GM19099 (cell line): ENCODE results near the gene CLMN.

ENCODE experiments used
- POLR2A ChIP-seq: IDR thresholded peaks from 3 replicates; pipeline ENCODE4 v1.6.1; 2011; ENCODE audit warnings: low read depth; ENCODE audit not compliant: insufficient read length; ENCODE audit errors: extremely low read depth

The CLMN gene

DNA sequence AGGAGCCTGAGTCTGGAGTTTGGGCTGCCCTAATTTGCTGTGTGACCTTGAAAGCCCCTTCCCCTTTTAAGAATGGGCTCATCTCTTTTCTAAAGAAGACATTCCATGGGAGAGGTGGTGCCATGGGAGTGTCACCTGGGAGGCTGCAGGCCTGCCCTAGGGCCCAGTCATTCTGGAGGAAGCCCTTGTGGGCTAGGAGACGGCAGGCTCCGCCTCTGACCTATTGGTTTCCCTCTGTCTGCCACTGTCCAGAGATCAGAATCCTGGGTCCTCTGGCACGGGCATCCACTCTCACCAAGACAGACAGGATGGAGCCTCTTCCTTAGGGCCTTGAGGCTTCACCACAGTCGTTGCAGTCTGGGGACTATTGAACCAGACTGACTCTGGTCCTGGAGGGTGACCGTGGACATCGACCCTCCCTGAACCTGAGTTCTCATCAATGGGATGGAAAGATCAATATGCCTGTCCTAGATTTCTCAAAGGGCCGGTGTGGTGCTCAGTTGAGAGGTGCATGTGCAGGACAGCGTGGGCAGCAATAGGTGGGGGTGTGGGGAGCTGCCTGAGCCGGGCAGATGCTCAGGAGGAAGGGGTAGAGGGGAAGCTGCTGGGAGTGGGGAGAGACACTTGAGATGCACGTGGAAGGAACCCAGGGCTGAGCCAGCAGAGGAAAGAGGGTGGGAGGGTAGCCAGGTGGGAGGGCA, 12.2 kb upstream of the CLMN start:
- TF ChIP-seq POLR2A = no peak

DNA sequence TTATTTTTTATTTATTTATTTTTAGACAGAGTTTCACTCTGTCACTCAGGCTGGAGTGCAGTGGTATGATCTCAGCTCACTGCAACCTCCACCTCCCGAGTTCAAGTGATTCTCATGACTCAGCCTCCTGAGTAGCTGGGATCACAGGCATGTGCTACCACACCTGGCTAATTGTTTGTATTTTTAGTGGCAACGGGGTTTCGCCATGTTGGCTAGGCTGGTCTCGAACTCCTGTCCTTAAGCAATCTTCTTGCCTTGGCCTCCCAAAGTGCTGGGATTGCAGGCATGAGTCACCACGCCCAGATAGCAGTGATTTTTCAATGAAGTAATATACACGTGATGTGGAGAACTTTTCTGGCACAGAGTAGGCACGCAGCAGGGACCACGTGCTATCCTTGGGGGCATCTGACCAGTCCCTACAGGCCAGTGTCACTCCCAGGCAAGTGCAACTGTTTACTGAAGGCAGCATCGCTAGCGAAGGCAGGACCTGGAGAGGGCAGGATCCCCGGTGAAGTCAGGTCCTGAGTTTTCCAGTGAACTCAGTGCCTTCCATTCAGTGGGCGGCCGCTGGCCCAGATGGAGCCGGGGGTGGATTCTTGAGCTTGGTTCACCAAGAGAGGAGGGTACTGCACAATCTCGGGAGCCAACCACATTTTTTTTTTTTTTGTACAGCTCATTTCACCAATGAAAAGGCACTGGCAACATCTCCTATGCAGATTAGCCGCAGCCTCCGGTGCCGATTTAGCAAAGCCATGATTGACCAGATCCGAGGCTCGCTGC, 11.1 kb upstream of the CLMN start:
- no peak for TF ChIP-seq POLR2A

DNA sequence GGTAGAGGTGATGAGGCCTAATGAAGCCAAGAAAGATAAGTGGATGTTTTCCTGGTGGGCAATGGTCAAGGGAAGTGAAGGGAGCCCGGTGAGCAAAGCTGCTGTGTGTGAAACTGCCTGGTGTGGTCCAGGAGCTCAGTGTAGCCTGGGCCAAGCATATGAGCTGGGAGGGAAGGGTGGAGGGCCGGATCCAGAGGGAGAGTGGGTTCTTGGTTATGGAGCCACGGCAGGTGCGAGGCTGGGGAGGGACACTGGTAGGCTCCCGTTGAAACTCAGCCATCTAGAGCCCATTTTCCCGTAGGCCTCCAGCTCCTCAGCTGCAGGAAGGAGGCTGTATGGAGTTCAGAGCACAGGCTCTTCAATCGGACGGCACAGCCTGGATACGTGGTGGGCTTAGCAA, 10.2 kb upstream of the CLMN start:
- TF ChIP-seq POLR2A = no peak

DNA sequence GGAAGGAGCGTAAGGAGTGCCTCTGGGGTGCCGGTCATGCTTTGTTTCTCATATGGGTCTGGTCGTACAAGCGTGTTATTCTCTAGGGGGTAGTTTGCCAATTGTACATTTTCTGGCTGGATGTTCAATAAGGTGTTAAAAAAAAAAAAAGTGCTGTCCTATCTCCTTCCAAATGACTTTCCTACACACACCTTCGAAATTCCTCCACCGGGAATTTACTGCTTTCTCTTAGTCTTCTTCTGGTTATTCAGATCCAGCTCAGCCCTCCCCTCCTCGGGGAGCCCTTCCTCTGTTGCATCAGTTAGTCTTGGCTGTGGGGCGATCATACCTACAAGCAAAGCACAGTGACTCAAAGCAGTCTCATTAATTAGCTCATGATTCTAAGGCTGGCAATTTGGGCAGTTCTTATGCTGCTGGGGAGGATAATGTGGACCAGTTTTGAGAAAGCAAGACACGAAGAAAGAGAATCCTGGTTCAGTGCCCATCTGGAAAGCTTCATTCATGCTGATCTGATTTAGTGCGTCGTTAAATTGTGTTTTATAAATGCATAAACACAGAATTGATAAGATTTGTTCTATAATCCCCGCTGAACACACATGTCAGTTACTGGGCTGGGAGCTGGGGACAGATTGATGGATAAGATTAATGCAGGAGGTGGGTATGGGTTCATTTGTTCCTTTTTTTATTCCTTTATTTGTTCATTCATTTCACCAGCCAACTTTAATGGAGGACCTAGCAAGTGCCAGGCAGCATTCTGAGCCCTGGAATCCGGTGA, 9.2 kb upstream of the CLMN start:
- no peak for TF ChIP-seq POLR2A

DNA sequence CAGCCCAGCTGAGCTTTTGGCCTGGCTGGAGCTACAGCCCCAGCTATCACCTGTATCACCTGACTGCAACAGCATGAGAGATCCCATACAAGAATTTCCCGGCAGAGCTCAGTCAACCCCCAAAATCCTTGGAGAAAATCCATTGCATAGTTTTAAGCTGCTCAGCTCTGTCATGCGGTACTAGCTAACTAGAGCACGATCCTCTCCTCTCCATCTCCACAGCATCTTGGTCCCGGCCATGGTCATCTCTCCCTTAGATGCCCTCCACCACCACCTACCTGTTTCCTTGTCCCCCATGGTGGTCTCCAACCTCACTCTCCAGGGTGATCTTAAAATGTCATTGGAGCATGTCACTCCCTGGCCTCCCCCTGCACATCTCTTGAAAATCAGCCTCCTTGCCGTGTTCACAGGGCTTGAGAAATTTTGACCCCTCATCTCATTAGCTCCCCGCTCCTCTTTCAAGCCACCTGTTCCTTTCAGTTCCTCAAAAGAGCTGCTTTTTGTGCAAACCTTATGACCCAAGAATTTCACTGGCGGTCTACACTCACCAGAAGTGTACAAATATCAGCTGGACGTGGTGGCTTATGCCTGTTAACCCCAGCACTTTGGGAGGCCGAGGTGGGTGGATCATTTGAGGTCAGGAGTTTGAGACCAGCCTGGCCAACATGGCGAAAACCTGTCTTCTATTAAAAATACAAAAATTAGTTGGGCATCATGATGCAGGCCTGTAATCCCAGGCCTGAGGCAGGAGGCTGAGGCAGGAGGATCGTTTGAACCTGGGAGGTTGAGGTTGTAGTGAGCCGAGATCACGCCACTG, 8.1 kb upstream of the CLMN start:
- TF ChIP-seq POLR2A = no peak

DNA sequence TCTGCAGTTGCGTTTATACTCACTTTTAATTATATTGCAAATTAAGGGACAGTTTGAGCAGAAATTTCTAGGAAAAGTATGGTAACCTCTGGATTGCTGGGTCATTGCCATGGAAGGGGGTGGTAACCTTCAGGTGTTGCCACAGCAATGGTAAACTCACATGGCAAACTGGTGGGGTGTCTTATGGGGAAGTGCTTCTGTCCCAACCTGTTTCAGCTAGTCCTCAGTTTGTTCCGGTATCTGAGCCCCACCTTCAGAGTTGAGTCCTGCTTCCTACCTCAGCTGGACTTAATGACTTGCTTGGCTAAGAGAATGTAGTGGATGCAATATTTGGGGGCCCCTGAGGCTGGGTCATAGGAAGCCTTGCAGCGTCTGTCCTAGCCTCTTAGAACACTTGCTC, 7.3 kb upstream of the CLMN start:
- no peak for TF ChIP-seq POLR2A

DNA sequence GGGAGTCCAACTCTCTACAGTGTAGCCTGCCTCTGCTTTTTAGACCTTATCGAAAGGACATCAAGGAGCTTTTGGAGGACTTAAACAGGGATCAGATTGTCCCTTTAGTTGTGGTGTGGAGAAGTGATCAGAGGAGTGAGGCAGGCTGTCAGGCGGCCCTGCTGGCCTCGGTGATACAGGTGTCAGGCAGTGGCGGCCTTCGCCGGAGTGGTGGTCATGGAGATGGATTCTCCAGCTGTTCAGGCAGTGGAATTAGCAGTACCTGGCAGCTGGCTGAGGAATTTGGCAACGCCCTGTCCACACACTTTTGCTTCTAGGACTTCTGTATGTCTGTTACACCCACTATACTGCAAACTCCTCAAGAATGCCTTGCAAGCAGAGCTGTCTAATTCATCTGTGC, 4.2 kb upstream of the CLMN start:
- TF ChIP-seq POLR2A = no peak

DNA sequence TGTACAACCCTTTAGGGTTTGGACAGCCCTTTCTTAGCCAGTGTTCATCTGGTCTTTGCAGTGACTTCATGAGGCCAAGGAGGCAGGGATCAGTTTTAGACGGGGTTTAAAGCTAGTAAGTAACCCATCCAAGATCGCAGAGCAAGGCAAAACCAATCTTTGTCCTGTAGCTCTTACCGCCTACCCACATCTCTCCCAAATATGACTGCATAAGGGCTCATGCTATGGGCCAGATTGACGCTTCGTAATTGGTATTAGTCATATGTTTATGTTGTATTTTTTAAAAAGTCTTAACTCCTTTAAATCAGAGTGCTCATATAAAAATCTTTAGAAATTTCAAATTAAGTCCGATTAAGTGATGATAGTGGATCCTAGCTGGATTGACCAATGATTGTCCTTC, 3.7 kb upstream of the CLMN start:
- no peak for TF ChIP-seq POLR2A

DNA sequence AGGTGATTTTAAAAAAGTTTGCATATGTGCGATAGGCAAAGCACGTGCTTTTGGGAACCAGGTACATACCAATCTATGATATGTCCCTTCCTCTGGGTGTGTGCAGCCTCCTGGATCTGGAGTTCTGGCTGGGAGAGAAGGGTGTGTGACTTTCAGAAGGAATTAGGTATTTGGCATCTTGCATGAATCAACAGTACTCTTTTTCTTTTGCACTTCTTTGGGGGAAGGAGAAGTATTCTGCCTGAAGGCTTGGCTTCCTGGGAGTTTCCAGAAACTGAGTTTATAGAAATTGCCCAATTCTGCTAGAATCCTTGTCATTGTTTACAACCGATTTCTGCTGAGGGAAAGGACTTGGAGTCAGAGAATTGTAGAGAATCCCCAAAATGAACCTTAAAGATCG, 2.9 kb upstream of the CLMN start:
- TF ChIP-seq POLR2A = no peak

DNA sequence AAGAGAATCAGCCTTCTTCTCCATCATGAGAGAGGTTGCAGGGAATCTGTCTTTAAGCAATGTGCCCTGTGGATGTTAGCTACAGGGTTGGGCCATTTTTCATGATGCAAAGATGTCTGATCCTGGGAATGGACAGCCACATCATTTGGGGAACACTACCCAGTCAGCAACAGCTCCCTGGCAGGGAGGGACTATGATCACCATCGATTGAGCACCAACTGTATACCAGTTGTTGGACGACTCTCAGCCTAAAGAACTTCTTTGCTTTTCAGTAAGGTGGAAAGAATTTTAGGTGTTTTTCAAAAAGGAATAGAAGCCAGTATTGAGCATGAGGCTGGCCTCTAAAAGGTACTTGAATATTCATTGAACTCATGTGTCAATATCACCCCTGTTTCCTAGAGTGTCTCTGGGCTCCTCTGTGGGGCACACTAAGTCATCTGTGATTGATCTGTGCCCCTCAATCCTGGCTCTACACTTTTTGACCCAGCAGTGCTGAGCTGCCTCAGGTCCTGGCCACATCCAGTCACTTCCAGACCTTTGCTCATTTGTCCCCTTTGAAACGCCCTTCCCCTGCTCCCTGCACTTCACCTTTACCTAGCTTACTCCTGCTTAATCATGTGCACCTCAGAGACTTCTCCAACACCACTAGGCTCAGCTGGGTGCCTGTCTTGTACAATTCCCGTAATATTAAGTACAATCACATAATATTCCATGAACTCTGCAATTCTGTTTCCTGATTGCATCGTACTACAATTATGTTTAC, 2.2 kb upstream of the CLMN start:
- TF ChIP-seq POLR2A = no peak

DNA sequence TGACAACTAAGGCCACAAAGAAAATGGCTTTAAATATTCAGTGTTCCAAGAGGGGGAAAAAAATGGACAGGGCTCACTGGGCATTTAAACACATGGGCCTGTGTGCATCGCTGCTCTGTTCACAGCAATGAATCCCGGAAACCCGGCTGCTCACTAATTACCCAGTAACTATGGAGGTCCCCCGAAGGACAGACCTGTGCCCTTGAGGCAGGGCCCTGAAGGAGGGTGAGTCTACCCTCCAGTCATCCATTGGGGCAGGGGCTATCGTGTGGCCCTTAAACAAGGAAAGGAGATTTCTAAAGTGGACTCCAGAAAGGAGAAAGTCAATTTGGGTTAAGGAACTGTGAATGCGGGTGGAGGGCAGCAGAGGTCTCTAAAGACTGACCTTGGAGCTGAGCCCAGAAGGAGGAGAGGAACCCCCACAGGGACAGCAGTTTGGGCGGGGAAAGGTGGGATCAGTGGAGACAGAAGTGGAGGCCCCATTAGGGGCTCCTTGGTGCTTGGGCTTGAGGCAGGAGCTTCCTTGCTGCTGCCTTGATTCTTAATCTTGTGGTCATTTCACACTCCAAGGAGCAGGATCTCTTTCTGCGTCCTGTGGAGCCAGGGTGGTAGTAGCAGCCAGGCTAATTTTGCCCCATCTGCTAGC, 1.4 kb upstream of the CLMN start:
- TF ChIP-seq POLR2A = no peak

DNA sequence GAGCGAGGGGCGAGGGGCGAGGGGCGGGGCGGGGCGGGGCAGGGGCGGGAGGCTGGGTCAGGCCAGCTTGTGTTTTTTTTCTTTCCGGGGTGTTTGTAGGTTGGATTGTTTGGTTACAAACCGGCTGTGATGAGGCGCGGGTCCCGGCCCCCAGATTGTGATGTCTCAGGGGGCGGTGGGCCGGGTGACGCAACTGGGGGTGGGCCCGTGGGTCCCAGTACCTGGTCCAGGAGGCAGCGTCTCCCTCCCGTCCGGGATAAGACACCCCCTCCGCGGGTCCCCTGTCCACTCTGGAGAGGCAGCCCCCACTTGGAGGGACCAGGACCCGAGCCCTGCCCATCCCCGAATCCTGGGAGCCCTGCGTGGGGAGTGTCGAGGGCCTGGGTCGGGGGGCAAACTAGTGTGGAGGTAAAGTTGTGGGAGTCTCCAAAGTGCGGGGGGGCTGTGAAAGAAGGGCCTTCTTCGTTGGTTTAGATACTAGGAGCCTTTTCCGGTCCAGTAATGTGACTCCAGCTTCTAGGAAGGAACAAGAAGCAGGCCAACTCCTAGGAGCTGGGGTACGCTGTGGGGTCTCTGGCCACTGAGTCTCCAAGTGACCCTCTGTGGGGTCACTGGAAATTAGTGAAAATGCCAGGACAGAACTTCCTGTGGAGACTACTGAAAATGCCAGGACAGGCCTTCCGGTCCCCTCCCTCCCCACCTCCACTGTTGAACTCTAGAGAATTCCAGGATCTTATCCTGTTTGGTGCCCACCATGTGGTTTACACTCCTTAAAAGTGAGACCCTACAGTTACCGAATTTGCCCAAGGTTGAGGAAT, 579 bp upstream of the CLMN start:
- no peak for TF ChIP-seq POLR2A
